ENCODE results near the gene ADAM12. TPM values are rescaled to one million over a fixed set of nuclear protein-coding genes. Genes with fewer than 3 reads are reported as not detected.

ADAM12 gene
- total RNA-seq, 1 donor from 2014 or later: not detected

GRCh38 chr10:126065751-126066377, 322.4 kb downstream of the ADAM12 start:
- Histone ChIP-seq H3K4me3 (no peak overlapping the region), H3K27ac (no peak overlapping the region), H3K4me1 (peaks cover 15 to 25% of the 10 kb centered on the region in 2 donors), H3K9me3 (no peaks in the 10 kb centered on the region), H3K27me3 (no peaks in the 10 kb centered on the region), H3K36me3 (no peaks in the 10 kb centered on the region)
- DNase-seq (ENCODE audit: low spot score in 2 of 2): no peak
- TF ChIP-seq CTCF (IDR thresholded peaks at IDR 0.05): no peak
- intact Hi-C loops (cut with DNase I): no loop called here

- intact Hi-C loops (cut with DNase I): loop anchor here (5.0 kb wide), 1 partner anchor 183 kb away; no protein-coding TSS in a partner anchor
Observed at GRCh38 chr10:126064512-126064911, 323.8 kb downstream of the ADAM12 start.

GRCh38 chr10:126063353-126063791, 324.9 kb downstream of the ADAM12 start:
- H3K36me3 ChIP-seq: no peaks in the 10 kb centered on the region
- TF ChIP-seq CTCF (IDR thresholded peaks at IDR 0.05): no peak
- no peaks in the 10 kb centered on the region for H3K27me3 ChIP-seq
- peaks cover 15 to 35% of the 10 kb centered on the region in 2 donors for H3K4me1 ChIP-seq
- peak overlapping the region; percentile 85 to 86 for H3K27ac ChIP-seq
- no peak for DNase-seq (ENCODE audit: low spot score in 2 of 2)
- no peak overlapping the region for H3K4me3 ChIP-seq
- intact Hi-C loops (cut with DNase I): loop anchor here (5.0 kb wide), 1 partner anchor 184 kb away; no protein-coding TSS in a partner anchor
- no peaks in the 10 kb centered on the region for H3K9me3 ChIP-seq

More at GRCh38 chr10:126064512-126064911, 323.8 kb downstream of the ADAM12 start:
- H3K27ac ChIP-seq: no peak overlapping the region
- peaks cover 15 to 35% of the 10 kb centered on the region in 2 donors for H3K4me1 ChIP-seq
- no peak overlapping the region for H3K4me3 ChIP-seq
- TF ChIP-seq CTCF (IDR thresholded peaks at IDR 0.05): no peak
- H3K9me3 ChIP-seq: no peaks in the 10 kb centered on the region
- H3K36me3 ChIP-seq: no peaks in the 10 kb centered on the region
- H3K27me3 ChIP-seq: no peaks in the 10 kb centered on the region
- no peak for DNase-seq (ENCODE audit: low spot score in 2 of 2)

GRCh38 chr10:126062131-126063032, 325.9 kb downstream of the ADAM12 start:
- peak; percentile 74 to 96 for DNase-seq (ENCODE audit: low spot score in 2 of 2)
- peaks cover 15 to 35% of the 10 kb centered on the region in 2 donors for H3K4me1 ChIP-seq
- H3K36me3 ChIP-seq: no peaks in the 10 kb centered on the region
- intact Hi-C loops (cut with DNase I): loop anchor here (5.0 kb wide), 1 partner anchor 185 kb away; no protein-coding TSS in a partner anchor
- no peaks in the 10 kb centered on the region for H3K9me3 ChIP-seq
- H3K27me3 ChIP-seq: no peaks in the 10 kb centered on the region
- H3K4me3 ChIP-seq: no peak overlapping the region
- peak overlapping the region; percentile 85 to 86 for H3K27ac ChIP-seq
- TF ChIP-seq CTCF (IDR thresholded peaks at IDR 0.05): no peak

- Histone ChIP-seq H3K27me3 (no peaks in the 10 kb centered on the region), H3K27ac (peak overlapping the region; percentile 85 to 86), H3K4me3 (no peak overlapping the region), H3K36me3 (no peaks in the 10 kb centered on the region), H3K4me1 (peaks cover 15 to 35% of the 10 kb centered on the region in 2 donors), H3K9me3 (no peaks in the 10 kb centered on the region)
- intact Hi-C loops (cut with DNase I): loop anchor here (5.0 kb wide), 1 partner anchor 186 kb away; no protein-coding TSS in a partner anchor
- TF ChIP-seq CTCF (IDR thresholded peaks at IDR 0.05): no peak
- DNase-seq (ENCODE audit: low spot score in 2 of 2): no peak
Observed at GRCh38 chr10:126061526-126061925, 326.8 kb downstream of the ADAM12 start.

All from ascending aorta (tissue), 2 donors.